Measurements from ENCODE around the gene TAF4. TPM values are rescaled to one million over a fixed set of nuclear protein-coding genes. Genes with fewer than 3 reads are reported as not detected.

The TAF4 gene
- total RNA-seq, 1 donor from 2014 or later, result 17.6 TPM

- Histone ChIP-seq H3K27ac (no peak overlapping the region), H3K4me1 (peaks cover 46% of the 10 kb centered on the region), H3K36me3 (no peaks in the 10 kb centered on the region), H3K9me3 (no peaks in the 10 kb centered on the region), H3K27me3 (ENCODE audit: low read depth) (no peaks in the 10 kb centered on the region), H3K4me3 (no peak overlapping the region)
- TF ChIP-seq, protein P1, sequence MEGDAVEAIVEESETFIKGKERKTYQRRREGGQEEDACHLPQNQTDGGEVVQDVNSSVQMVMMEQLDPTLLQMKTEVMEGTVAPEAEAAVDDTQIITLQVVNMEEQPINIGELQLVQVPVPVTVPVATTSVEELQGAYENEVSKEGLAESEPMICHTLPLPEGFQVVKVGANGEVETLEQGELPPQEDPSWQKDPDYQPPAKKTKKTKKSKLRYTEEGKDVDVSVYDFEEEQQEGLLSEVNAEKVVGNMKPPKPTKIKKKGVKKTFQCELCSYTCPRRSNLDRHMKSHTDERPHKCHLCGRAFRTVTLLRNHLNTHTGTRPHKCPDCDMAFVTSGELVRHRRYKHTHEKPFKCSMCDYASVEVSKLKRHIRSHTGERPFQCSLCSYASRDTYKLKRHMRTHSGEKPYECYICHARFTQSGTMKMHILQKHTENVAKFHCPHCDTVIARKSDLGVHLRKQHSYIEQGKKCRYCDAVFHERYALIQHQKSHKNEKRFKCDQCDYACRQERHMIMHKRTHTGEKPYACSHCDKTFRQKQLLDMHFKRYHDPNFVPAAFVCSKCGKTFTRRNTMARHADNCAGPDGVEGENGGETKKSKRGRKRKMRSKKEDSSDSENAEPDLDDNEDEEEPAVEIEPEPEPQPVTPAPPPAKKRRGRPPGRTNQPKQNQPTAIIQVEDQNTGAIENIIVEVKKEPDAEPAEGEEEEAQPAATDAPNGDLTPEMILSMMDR (IDR thresholded peaks at IDR 0.05), result no peak
- ATAC-seq (no peak), DNase-seq (no peak)
- intact Hi-C loops (cut with DNase I), result no loop called here
Observed at GRCh38 chr20:62061851-62062423, 3.7 kb downstream of the TAF4 start.

DNA sequence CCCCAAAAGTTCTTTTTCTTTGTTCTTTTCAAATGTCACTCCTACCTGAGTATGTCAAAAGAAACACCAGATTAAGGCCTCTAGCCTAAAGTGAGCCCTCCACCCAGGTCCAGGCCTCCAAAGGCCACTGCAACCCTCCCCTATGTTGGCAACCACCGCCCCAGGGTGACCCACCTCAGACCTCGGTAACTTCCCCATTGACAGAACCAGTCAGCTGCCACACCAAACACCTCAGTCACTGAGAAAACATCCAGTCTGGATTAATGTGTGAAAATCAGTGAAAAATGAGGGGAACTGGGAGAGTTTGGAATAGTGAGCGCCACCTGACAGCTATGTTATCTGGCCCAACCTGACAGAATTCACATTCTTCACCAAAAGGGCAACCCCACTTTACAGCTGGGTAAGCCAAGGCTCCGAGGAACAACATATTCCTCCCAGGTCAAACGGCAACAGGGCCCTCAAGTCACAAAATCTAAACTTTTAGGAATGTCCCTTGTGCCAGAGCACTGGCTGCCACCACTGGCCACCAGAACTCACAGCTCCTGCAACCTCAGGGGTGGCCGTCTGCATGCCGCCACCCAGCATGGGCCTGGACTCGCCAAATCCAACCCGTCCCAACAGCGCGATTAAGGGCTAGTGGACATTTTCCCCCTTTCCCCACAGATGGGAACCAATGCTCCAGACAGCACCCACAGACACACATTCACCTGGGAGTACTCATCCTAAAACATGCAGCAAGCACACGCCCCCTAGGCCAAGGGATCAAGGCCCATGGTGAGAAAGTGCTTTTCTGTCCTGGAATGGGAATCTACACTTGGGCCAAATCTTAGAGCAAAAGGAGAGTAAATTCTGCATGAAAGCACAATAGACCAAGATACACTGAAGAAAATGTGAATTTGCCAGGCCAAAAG lies 4.8 kb downstream of the TAF4 start:
- no peaks in the 10 kb centered on the region for H3K27me3 ChIP-seq (ENCODE audit: low read depth)
- H3K9me3 ChIP-seq, result no peaks in the 10 kb centered on the region
- peaks cover 41% of the 10 kb centered on the region for H3K4me1 ChIP-seq
- no peaks in the 10 kb centered on the region for H3K36me3 ChIP-seq
- intact Hi-C loops (cut with DNase I), result no loop called here
- TF ChIP-seq, protein P1 (IDR thresholded peaks at IDR 0.05), result no peak
- H3K4me3 ChIP-seq, result no peak overlapping the region
- ATAC-seq, result no peak
- DNase-seq, result no peak
- H3K27ac ChIP-seq, result no peak overlapping the region

DNA sequence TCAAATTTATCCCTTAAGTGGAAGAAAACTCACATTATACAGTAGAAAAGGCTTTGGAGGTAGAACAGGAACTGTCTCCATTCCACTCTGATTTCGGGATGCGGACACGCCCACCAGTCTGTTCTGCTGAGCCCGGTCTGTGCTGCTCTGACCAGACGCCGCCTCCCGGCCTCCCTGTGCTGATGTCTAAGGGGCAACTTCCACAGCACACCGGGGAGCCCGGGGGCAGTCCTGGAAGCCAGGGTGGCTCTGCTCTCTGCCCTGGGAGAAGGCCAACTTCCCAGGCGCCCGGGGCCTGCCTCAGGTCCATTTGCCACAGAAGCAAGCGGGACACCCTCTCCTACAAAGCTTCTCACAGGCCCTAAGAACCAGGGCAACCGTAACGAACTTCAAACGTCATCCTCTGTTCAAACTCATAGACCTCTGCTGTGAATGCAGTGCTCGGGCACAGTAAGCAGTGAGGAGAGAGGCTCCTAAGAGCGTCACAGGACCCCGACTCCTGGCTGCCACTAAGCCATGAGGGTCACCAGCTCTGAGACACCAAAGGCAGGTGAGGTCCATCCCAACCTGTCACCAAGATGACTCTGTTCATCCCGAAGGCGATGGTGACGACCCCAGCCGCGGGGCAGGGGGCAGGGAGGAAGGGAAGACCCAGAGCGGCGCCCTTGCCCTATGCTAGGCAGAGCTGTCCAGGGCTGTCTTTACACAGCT lies 5.6 kb downstream of the TAF4 start:
- no peak for DNase-seq
- no peak for ATAC-seq
- peaks cover 6% of the 10 kb centered on the region for H3K36me3 ChIP-seq
- H3K9me3 ChIP-seq, result no peaks in the 10 kb centered on the region
- intact Hi-C loops (cut with DNase I), result no loop called here
- no peak overlapping the region for H3K4me3 ChIP-seq
- peaks cover 41% of the 10 kb centered on the region for H3K4me1 ChIP-seq
- no peak overlapping the region for H3K27ac ChIP-seq
- TF ChIP-seq, protein P1 (IDR thresholded peaks at IDR 0.05), result no peak
- H3K27me3 ChIP-seq (ENCODE audit: low read depth), result no peaks in the 10 kb centered on the region

DNA sequence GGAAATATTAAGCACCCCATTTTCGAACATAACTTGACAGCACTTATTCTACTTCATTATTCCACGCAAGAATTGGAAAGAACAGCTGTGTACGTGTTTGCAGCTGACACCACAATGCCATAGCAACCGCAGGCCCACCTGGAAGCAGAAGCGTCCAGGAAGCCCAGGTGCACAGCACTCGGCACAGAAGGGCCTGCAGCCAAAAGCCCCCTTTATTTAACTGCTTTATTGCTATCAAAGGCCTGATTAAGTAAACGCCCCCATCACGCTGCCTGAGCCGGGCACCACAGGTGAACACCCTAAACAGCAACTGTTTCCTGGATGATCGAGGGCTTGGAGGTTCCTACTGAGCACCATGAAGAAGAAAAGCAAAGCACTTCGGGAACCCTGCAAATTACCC lies 6.3 kb downstream of the TAF4 start:
- H3K4me1 ChIP-seq, result peaks cover 41% of the 10 kb centered on the region
- DNase-seq, result no peak
- ATAC-seq, result no peak
- H3K9me3 ChIP-seq, result no peaks in the 10 kb centered on the region
- H3K27ac ChIP-seq, result no peak overlapping the region
- H3K27me3 ChIP-seq (ENCODE audit: low read depth), result no peaks in the 10 kb centered on the region
- H3K36me3 ChIP-seq, result peaks cover 8% of the 10 kb centered on the region
- H3K4me3 ChIP-seq, result no peak overlapping the region
- TF ChIP-seq, protein P1 (IDR thresholded peaks at IDR 0.05), result no peak
- intact Hi-C loops (cut with DNase I), result no loop called here

DNA sequence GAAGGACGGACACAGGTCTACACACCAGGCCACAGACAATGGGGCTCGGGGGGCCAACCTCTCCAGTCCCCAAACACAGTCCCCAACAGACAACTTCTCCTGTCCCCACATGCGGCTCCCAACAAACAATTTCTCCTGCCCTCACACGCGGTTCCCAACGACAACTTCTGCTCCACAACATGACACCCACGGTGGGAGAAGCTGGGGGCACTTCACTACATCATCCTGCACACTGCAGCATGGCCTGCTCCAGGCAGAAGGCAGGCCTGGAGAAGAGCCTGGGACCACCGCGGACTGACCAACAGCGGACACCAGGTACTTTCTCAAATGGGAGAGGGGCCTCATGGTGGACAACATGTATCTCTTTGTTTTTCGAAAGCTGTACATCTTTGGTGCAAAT lies 6.7 kb downstream of the TAF4 start:
- H3K27me3 ChIP-seq (ENCODE audit: low read depth), result no peaks in the 10 kb centered on the region
- peaks cover 36% of the 10 kb centered on the region for H3K4me1 ChIP-seq
- no peaks in the 10 kb centered on the region for H3K9me3 ChIP-seq
- ATAC-seq (no peak), DNase-seq (no peak)
- TF ChIP-seq, protein P1 (IDR thresholded peaks at IDR 0.05), result no peak
- H3K4me3 ChIP-seq, result no peak overlapping the region
- peaks cover 8% of the 10 kb centered on the region for H3K36me3 ChIP-seq
- no peak overlapping the region for H3K27ac ChIP-seq
- intact Hi-C loops (cut with DNase I), result no loop called here

Measured in lower lobe of right lung (tissue), 2 donors.